Lung (tissue), 12 donors: Measurements from ENCODE around the gene PEPD. TPM values are rescaled to one million over a fixed set of nuclear protein-coding genes. Genes with fewer than 3 reads are reported as not detected.

Experiments used
- ATAC-seq: fragments of 200-7000 bp; cut with Tn5 transposase; one replicate; pipeline ENCODE4 v1.9.1; 2020; ENCODE audit warnings: moderate number of reproducible peaks; ENCODE audit not compliant: insufficient read depth, low FRiP score
- DNase-seq, 3 donors: peaks; one replicate each; pipeline ENCODE4 v3.0.0-alpha.2; 2013 to 2017
- H3K27ac ChIP-seq, 2 donors: one replicate each; pipeline ENCODE4 v1.5.1; 2013; ENCODE audit warnings: mild to moderate bottlenecking in 2 of 2, moderate library complexity in 2 of 2, control low read depth in 1 of 2, inconsistent platforms in 1 of 2, low read depth in 1 of 2, low read length in 1 of 2
- H3K27me3 ChIP-seq, 3 donors: one replicate each; pipeline ENCODE4 v1.5.1; 2013; ENCODE audit warnings: low read length in 2 of 3; ENCODE audit not compliant: control insufficient read depth in 3 of 3, insufficient read depth in 3 of 3
- H3K36me3 ChIP-seq, 4 donors: one replicate each; pipeline ENCODE4 v1.5.1; 2013; ENCODE audit warnings: low read length in 4 of 4, mild to moderate bottlenecking in 1 of 4, moderate library complexity in 1 of 4; ENCODE audit not compliant: control insufficient read depth in 4 of 4, insufficient read depth in 4 of 4
- H3K4me1 ChIP-seq, 5 donors: one replicate each; pipeline ENCODE4 v1.5.1; 2013; ENCODE audit warnings: low read length in 5 of 5, mild to moderate bottlenecking in 2 of 5, moderate library complexity in 1 of 5; ENCODE audit not compliant: control insufficient read depth in 5 of 5, insufficient read depth in 5 of 5
- H3K4me3 ChIP-seq: one replicate; pipeline ENCODE4 v1.5.1; 2013; ENCODE audit warnings: mild to moderate bottlenecking, control low read depth, moderate library complexity
- H3K9ac ChIP-seq, 2 donors: one replicate each; pipeline ENCODE4 v1.5.1; 2013; ENCODE audit warnings: low read length in 2 of 2, control low read depth in 1 of 2; ENCODE audit not compliant: insufficient read depth in 1 of 2
- H3K9me3 ChIP-seq, 4 donors: one replicate each; pipeline ENCODE4 v1.5.1; 2013; ENCODE audit warnings: low read length in 3 of 4, mild to moderate bottlenecking in 1 of 4, moderate library complexity in 1 of 4; ENCODE audit not compliant: control insufficient read depth in 4 of 4, insufficient read depth in 3 of 4
- CTCF ChIP-seq: IDR thresholded peaks from 2 replicates; pipeline ENCODE4 v1.5.1; 2012; ENCODE audit warnings: mild to moderate bottlenecking; ENCODE audit errors: control extremely low read depth, extremely low read depth
- WGBS, 2 donors: extraction: QIAGEN DNeasy Blood & Tissue Kit; methylation state at CpG; one replicate each; pipeline ENCODE4 v1.1.7; 2013; 5-methylcytosine and 5-hydroxymethylcytosine counted together
- polyA plus RNA-seq, 2 donors: library from polyadenylated mRNA; stranded (reverse); fragments of 200-250 nt; gene quantifications; one replicate each; pipeline ENCODE4 v1.2.1, GENCODE V29; 2013
- total RNA-seq, 2 donors: library from RNA; depleted of rRNA in 1 of 2; stranded (reverse); fragments of >200 nt in 1 of 2; gene quantifications; one replicate each; pipeline ENCODE4 v1.2.1, GENCODE V29; 2014 to 2021
- donor health status: control.
- donor health status: control.
- donor health status: Bipolar disorder and iron deficiency.
- donor health status: healthy.
- donor health status: DM: yes; HTN: yes; CAD: no.

PEPD gene
- total and polyA plus RNA-seq, 4 donors: 29.6 to 88.2 (median 73.4) TPM

- H3K27me3 ChIP-seq: no peaks in the 10 kb centered on the region
- H3K4me1 ChIP-seq: no peaks in the 10 kb centered on the region
- no peak overlapping the region for H3K27ac ChIP-seq
- WGBS, 2 donors: 83 to 94% methylated on average over 6 of the region's 6 CpGs
- peaks cover 0 to 6% (median 2%) of the 10 kb centered on the region in 4 donors for H3K9me3 ChIP-seq
- ATAC-seq (no peak), DNase-seq (no peak)
- no peak overlapping the region for H3K4me3 ChIP-seq
- no peaks in the 10 kb centered on the region for H3K36me3 ChIP-seq
- H3K9ac ChIP-seq: no peak overlapping the region
- TF ChIP-seq CTCF: no peak
Measured at GRCh38 chr19:33358408-33358807, 163.2 kb downstream of the PEPD start.

- peaks cover 0 to 6% (median 2%) of the 10 kb centered on the region in 4 donors for H3K9me3 ChIP-seq
Measured at GRCh38 chr19:33357556-33357955, 164.0 kb downstream of the PEPD start.

GRCh38 chr19:33355535-33355934, 166.1 kb downstream of the PEPD start:
- H3K4me3 ChIP-seq: no peak overlapping the region
- H3K4me1 ChIP-seq: no peaks in the 10 kb centered on the region
- no peaks in the 10 kb centered on the region for H3K36me3 ChIP-seq
- H3K9ac ChIP-seq: no peak overlapping the region
- no peak for ATAC-seq
- TF ChIP-seq CTCF: no peak
- peaks cover 0 to 6% (median 2%) of the 10 kb centered on the region in 4 donors for H3K9me3 ChIP-seq
- H3K27me3 ChIP-seq: no peaks in the 10 kb centered on the region
- H3K27ac ChIP-seq: no peak overlapping the region
- no peak for DNase-seq
- 74 to 95% methylated on average over 2 of the region's 2 CpGs for WGBS, 2 donors

More at GRCh38 chr19:33357556-33357955, 164.0 kb downstream of the PEPD start:
- Histone ChIP-seq H3K4me1 (no peaks in the 10 kb centered on the region), H3K9ac (no peak overlapping the region), H3K27me3 (no peaks in the 10 kb centered on the region), H3K4me3 (no peak overlapping the region), H3K27ac (no peak overlapping the region), H3K36me3 (no peaks in the 10 kb centered on the region)
- no peak for DNase-seq
- WGBS, 2 donors: 59 to 63% methylated on average over 1 of the region's 1 CpG
- no peak for ATAC-seq
- TF ChIP-seq CTCF: no peak
